Measurements from ENCODE around the gene GTF2IRD1.

GTF2IRD1 gene

GRCh38 chr7:74568658-74569057 lies 115.0 kb downstream of the GTF2IRD1 start:
- no peak for DNase-seq (ENCODE audit: low spot score)

DNA sequence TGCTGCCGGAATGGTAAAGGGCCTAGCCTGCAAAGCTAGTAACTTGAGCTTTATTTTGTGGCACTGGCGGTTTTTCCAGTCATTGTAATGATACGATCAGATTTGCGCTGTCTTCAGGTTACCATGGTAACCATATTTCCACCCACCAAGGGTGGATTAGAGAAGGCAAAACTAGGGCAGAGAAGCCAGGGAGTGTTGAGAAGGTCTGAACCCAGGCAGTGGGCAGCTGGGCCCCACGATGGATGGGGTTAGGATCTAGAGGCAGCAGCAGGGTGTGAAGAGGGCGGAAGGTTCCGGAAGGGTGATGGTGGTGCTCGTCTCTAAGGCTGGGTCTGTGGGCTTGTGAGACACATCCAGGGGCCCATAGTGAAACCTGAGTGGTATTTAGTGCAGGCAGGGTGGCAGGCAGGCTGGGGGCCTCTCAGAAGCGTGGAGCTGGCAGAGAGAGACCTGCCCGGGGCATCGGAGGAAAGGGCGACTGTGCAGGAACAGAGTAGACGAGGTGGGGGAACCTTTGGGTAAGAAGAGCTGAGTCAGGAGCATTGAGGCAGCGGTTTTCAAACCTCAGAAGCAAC lies 115.9 kb downstream of the GTF2IRD1 start:
- no peak for DNase-seq (ENCODE audit: low spot score)

- no peak for DNase-seq (ENCODE audit: low spot score)
Measured at GRCh38 chr7:74570533-74571156, 116.9 kb downstream of the GTF2IRD1 start.

DNA sequence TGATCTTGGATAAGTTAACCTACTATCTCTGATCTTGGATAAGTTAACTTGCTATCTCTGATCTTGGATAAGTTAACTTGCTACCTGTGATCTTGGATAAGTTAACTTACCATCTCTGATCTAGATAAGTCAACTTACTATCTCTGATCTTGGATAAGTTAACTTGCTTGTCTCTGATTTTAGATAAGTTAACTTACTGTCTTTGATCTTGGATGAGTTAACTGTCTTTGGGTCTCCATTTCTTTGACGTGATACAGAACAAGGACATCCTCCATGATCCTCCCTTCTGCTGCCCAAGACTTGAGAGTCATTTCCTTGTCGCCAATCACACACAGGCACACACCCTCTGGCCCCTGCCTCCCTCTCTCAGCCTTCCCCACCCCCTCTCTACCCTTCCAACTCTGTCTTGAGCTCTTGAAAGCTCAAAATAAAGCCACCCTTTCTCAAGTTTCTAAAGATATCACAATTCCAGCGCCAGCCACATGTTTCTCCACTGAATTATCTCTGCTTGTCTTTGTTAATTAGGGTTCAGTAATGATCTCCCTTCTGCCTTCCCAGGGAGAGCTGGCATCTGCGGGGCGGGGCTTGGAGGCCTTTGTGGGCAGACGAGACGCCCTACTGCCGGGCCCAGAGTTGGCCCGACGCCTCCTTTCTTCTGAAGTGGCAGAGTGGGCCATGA lies 118.7 kb downstream of the GTF2IRD1 start:
- no peak for DNase-seq (ENCODE audit: low spot score)

- no peak for DNase-seq (ENCODE audit: low spot score)
Measured at GRCh38 chr7:74573512-74573911, 119.8 kb downstream of the GTF2IRD1 start.

- peak; percentile 22 for DNase-seq (ENCODE audit: low spot score)
Measured at GRCh38 chr7:74575083-74575784, 121.5 kb downstream of the GTF2IRD1 start.

DNA sequence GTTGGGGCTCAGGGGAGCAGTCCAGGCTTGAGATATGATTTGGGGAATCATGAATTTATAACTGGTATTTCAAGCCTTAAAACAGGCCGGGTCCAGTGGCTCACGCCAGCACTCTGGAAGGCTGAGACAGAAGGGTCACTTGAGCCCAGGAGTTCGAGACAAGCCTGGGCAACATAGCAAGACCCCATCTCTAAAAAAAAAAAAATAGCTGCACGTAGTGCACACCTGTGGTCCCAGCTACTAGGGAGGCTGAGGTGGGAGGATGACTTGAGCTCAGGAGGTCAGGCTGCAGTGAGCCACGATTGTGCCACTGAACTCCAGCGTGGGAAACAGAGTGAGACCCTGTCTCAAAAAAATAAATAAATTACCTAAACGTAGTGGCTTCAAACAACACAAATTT lies 122.1 kb downstream of the GTF2IRD1 start:
- no peak for DNase-seq (ENCODE audit: low spot score)

GRCh38 chr7:74579800-74580685 lies 126.3 kb downstream of the GTF2IRD1 start:
- peak; percentile 33 for DNase-seq (ENCODE audit: low spot score)

DNA sequence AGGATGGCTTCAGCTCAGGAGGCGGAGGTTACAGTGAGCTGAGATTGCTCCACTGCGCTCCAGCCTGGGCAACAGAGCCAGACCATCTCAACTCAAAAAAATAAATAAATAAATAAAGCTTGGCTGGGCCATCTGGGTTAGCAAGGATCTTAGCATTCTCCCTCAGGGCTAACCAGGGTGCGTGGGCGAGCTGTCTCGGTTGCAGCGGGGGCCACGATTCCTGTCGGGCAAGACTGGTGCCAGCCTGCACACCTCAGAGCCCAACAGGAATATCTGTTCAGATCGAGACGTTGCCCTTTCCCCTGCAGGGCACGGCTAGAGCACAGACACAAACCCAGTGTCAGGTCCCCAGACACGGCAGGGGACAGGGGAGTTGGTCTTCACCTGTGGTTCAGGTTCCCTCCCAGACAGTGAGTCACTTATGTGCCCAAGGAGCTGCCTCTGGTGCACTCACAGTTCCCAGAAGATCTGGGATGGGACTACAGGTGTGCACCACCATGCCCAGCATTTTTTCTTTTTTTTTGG lies 128.3 kb downstream of the GTF2IRD1 start:
- no peak for DNase-seq (ENCODE audit: low spot score)

- DNase-seq (ENCODE audit: low spot score) = no peak
Measured at GRCh38 chr7:74582447-74583039, 128.8 kb downstream of the GTF2IRD1 start.

GRCh38 chr7:74583630-74584029 lies 129.9 kb downstream of the GTF2IRD1 start:
- no peak for DNase-seq (ENCODE audit: low spot score)

DNA sequence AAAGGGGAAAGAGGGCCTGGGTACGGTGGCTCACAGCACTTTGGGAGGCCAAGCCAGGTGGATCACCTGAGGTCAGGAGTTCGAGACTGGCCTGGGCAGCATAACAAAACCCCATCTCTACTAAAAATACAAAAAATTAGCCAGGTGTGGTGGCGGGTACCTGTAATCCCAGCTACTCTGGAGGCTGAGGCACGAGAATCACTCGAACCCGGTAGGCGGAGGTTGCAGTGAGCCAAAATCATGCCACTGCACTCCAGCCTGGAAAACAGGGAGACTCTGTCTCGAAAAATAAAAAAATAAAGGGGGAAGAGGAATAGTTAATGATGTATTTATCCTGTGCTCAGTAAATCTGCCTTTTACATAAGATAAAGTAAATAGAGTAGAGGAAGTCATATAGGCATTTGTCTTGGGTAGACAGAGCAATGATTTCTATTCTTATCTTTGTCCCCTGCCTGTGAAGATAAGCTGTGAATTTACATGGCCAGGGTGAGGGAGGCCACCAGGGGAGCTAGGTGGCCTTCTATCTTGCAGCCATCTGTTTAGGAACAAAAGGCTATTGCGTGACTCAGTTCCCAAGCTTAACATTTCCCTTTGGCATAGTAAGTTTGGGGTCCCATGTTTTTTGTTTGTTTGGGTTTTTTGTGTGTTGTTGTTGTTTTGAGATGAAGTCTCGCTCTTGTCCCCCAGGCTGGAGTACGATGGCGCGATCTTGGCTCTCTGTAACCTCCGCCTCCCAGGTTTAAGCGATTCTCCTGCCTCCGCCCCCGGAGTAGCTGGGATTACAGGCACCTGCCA lies 130.7 kb downstream of the GTF2IRD1 start:
- DNase-seq (ENCODE audit: low spot score) = no peak

GRCh38 chr7:74585844-74586243 lies 132.1 kb downstream of the GTF2IRD1 start:
- no peak for DNase-seq (ENCODE audit: low spot score)

DNA sequence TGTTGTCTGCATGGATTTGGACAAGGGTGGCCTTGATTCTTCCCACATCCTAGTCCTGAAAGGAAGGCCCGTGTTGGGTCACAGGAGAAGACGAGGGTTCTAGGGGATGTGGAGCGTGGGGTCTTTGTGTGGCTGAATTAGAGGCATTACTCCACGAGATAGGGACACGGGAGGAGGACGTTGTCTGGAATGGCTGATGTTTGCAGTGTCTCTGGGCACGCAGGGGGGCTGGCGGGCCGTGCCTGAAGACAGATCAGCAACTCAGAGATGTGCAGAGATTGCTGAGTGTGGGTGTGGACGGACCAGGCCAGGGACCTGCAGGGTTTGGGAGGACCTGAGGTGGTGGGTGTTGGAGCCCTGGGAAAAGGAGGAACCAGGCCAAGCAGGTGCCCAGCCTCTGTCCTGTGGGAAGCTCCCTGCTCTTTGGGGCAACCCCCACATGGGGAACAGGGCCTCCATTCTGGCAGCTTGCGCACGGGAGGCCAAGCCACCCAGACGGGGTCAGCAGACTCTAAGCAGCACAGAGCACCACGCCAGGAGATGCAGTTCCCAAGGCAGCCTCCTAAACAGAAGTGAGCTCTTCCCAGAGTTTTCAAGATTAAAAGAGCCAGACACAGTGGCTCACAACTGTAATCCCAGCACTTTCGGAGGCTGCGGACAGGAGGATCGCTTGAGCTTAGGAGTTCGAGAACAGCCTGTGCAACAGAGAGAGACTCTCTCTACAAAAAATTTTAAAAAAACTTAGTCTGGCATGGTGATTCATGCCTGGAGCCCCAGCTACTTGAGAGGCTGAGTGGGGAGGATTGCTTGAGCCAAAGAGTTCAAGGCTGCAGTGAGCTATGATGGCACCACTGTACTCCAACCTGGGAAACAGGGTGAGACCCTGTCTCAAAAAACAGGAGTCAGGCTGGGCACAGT lies 132.8 kb downstream of the GTF2IRD1 start:
- no peak for DNase-seq (ENCODE audit: low spot score)

DNA sequence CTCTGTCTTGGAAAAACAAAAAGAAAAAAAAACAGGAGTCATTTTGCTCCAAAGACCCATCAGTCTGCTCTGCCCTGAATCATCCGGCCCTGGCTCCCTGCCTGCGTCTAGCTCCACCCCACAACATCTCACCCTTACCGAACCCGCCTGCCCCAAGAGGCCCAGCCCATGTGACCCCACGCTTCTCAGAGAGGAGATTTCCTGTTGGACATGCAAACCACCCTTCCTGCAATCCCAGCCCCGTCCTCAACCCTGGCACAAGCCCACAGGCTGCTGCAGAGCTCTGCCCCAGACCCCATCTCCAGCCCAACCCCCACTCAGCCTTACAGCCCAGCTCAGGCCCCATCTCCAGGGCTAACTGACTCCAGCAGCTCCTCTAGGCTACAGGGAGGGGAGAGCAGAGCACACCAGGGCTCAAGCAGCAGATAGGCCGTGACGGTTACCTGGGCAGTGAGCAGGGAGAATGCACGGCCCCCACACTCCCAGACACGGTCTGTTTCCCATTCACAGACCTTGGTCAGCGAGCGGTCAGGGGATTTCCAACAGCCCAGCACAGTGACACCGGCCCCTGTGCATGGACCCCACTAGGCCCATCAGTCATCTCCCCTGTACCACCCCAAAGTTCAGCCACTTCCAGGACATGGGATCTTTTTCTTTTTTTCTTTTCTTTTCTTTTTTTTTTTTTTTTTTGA lies 133.9 kb downstream of the GTF2IRD1 start:
- peak; percentile 96 for DNase-seq (ENCODE audit: low spot score)

- no peak for DNase-seq (ENCODE audit: low spot score)
Measured at GRCh38 chr7:74590813-74591212, 137.1 kb downstream of the GTF2IRD1 start.

- peak; percentile 73 for DNase-seq (ENCODE audit: low spot score)
Measured at GRCh38 chr7:74598558-74598957, 144.9 kb downstream of the GTF2IRD1 start.

DNA sequence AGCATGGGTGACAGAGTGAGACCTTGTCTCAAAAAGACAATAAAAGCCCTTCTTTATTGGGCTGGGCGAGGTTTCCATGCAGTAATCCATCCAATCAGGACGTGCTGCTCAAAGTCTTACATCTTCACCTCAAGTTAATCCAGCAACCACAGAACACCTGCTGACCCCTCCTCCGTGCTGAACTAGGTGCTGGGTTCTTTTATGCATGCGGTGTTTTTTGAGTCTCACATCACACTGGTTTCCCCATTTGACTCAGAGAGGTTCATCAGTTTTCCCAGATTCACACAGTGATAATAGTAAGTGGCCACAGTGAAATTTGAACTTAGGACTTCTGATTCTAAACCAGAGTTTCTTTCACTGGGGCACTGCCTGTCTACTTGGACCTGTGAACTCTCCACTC lies 145.5 kb downstream of the GTF2IRD1 start:
- DNase-seq (ENCODE audit: low spot score) = no peak
